ENCODE data around the gene WNT8A. TPM values are rescaled to one million over a fixed set of nuclear protein-coding genes. Genes with fewer than 3 reads are reported as not detected.

Gene WNT8A
- total and polyA plus RNA-seq, 2 of the 13 experiments (the other 11 are each of a cell fraction or from before 2014, with no cell fraction given) = not detected

DNA sequence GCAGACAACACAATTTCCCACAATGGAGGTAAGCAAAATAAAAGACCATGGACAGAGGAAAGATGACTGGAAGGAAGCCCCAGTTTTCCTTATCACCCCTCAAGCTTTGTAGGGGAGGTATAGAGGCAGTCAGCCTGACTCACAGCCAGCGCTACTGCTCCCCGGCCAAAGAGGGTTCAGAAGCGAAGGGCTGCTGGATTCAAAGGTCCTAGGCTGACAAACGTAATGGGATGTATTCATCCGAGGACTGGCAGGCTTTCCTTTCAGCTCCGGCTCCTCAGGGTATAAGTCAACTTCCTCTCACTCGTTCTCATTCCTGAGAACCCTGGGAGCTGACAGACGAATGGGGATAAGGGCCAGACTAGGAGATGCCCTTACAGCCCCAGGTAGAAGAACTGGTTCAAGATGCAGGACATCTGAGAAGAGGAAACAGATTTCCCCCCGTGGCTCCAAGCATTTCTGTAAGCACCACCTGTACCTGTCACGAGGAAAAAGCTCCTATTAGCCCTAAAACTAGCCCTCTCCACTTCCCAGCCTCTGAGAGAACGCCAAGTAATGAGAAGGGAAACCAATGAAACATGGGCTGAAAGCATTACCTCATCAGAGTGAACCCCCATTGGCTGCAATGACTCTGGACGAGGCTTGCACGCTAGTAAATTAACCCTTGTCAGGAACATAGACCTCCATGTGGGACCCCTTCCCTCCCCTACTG is 28.8 kb upstream of the WNT8A start (continued):
- no peak for TF ChIP-seq PPARG (CRISPR knock-in tag; conservative IDR thresholded peaks at IDR 0.05)
- TF ChIP-seq ZMYM4 (CRISPR knock-in tag; IDR thresholded peaks at IDR 0.05) = peak; percentile 32; the same call in 1 of the 2 replicates
- TF ChIP-seq ASH2L (IDR thresholded peaks at IDR 0.05; ENCODE audit: insufficient read length, low read depth, low read length) = no peak
- TF ChIP-seq ZNF563 (CRISPR knock-in tag; IDR thresholded peaks at IDR 0.05) = no peak
- TF ChIP-seq RBM39 (IDR thresholded peaks at IDR 0.05; ENCODE audit: low read depth, low read length, poor library complexity, severe bottlenecking) = no peak
- no peak for TF ChIP-seq MEF2D (CRISPR knock-in tag; IDR thresholded peaks at IDR 0.05)
- no peak for TF ChIP-seq RFX5 (IDR thresholded peaks at IDR 0.05; ENCODE audit: low read depth, low read length)
- TF ChIP-seq ZNF547 (CRISPR knock-in tag; IDR thresholded peaks at IDR 0.05) = no peak
- TF ChIP-seq ZBTB7A (CRISPR knock-in tag; IDR thresholded peaks at IDR 0.05) = no peak
- TF ChIP-seq, protein P1, sequence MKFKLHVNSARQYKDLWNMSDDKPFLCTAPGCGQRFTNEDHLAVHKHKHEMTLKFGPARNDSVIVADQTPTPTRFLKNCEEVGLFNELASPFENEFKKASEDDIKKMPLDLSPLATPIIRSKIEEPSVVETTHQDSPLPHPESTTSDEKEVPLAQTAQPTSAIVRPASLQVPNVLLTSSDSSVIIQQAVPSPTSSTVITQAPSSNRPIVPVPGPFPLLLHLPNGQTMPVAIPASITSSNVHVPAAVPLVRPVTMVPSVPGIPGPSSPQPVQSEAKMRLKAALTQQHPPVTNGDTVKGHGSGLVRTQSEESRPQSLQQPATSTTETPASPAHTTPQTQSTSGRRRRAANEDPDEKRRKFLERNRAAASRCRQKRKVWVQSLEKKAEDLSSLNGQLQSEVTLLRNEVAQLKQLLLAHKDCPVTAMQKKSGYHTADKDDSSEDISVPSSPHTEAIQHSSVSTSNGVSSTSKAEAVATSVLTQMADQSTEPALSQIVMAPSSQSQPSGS (CRISPR knock-in tag; IDR thresholded peaks at IDR 0.05) = peak; percentile 93
- TF ChIP-seq, protein P2, sequence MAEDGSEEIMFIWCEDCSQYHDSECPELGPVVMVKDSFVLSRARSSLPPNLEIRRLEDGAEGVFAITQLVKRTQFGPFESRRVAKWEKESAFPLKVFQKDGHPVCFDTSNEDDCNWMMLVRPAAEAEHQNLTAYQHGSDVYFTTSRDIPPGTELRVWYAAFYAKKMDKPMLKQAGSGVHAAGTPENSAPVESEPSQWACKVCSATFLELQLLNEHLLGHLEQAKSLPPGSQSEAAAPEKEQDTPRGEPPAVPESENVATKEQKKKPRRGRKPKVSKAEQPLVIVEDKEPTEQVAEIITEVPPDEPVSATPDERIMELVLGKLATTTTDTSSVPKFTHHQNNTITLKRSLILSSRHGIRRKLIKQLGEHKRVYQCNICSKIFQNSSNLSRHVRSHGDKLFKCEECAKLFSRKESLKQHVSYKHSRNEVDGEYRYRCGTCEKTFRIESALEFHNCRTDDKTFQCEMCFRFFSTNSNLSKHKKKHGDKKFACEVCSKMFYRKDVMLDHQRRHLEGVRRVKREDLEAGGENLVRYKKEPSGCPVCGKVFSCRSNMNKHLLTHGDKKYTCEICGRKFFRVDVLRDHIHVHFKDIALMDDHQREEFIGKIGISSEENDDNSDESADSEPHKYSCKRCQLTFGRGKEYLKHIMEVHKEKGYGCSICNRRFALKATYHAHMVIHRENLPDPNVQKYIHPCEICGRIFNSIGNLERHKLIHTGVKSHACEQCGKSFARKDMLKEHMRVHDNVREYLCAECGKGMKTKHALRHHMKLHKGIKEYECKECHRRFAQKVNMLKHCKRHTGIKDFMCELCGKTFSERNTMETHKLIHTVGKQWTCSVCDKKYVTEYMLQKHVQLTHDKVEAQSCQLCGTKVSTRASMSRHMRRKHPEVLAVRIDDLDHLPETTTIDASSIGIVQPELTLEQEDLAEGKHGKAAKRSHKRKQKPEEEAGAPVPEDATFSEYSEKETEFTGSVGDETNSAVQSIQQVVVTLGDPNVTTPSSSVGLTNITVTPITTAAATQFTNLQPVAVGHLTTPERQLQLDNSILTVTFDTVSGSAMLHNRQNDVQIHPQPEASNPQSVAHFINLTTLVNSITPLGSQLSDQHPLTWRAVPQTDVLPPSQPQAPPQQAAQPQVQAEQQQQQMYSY (CRISPR knock-in tag; IDR thresholded peaks at IDR 0.05) = no peak
- TF ChIP-seq ZNF441 (CRISPR knock-in tag; IDR thresholded peaks at IDR 0.05; ENCODE audit: borderline replicate concordance) = no peak
- TF ChIP-seq, protein P3, sequence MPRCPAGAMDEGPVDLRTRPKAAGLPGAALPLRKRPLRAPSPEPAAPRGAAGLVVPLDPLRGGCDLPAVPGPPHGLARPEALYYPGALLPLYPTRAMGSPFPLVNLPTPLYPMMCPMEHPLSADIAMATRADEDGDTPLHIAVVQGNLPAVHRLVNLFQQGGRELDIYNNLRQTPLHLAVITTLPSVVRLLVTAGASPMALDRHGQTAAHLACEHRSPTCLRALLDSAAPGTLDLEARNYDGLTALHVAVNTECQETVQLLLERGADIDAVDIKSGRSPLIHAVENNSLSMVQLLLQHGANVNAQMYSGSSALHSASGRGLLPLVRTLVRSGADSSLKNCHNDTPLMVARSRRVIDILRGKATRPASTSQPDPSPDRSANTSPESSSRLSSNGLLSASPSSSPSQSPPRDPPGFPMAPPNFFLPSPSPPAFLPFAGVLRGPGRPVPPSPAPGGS (CRISPR knock-in tag; IDR thresholded peaks at IDR 0.05) = no peak
- no peak for TF ChIP-seq CBX2 (IDR thresholded peaks at IDR 0.05; ENCODE audit: low read depth, low read length)
- no peak for TF ChIP-seq CBX2 (CRISPR knock-in tag; IDR thresholded peaks at IDR 0.05; ENCODE audit: low read depth)
- TF ChIP-seq ZNF713 (CRISPR knock-in tag; IDR thresholded peaks at IDR 0.05) = no peak
- TF ChIP-seq ZSCAN21 (CRISPR knock-in tag; IDR thresholded peaks at IDR 0.05; ENCODE audit: borderline replicate concordance) = no peak
- TF ChIP-seq ZNF12 (CRISPR knock-in tag; IDR thresholded peaks at IDR 0.05) = no peak
- no peak for TF ChIP-seq HOXA9 (CRISPR knock-in tag; IDR thresholded peaks at IDR 0.05; ENCODE audit: borderline replicate concordance)
- TF ChIP-seq, protein P4, sequence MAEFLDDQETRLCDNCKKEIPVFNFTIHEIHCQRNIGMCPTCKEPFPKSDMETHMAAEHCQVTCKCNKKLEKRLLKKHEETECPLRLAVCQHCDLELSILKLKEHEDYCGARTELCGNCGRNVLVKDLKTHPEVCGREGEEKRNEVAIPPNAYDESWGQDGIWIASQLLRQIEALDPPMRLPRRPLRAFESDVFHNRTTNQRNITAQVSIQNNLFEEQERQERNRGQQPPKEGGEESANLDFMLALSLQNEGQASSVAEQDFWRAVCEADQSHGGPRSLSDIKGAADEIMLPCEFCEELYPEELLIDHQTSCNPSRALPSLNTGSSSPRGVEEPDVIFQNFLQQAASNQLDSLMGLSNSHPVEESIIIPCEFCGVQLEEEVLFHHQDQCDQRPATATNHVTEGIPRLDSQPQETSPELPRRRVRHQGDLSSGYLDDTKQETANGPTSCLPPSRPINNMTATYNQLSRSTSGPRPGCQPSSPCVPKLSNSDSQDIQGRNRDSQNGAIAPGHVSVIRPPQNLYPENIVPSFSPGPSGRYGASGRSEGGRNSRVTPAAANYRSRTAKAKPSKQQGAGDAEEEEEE (CRISPR knock-in tag; IDR thresholded peaks at IDR 0.05; ENCODE audit: borderline replicate concordance) = no peak
- no peak for TF ChIP-seq CENPT (CRISPR knock-in tag; IDR thresholded peaks at IDR 0.05; ENCODE audit: low read depth)
- no peak for TF ChIP-seq EEA1 (CRISPR knock-in tag; IDR thresholded peaks at IDR 0.05; ENCODE audit: borderline replicate concordance)
- TF ChIP-seq RFX1 (IDR thresholded peaks at IDR 0.05) = no peak
